B cell (primary cell): ENCODE data around the gene ALG1L2. TPM values are rescaled to one million over a fixed set of nuclear protein-coding genes. Genes with fewer than 3 reads are reported as not detected.
"Not testable (repeated sequence)": the region's sequence is repeated elsewhere in the genome, so short reads cannot be mapped to it uniquely, and the experiment has no call there.

Experiments
- ATAC-seq: fragments of 200-7000 bp; cut with Tn5 transposase; one replicate; pipeline ENCODE4 v1.10.0; 2021; ENCODE audit warnings: low read depth, mild to moderate bottlenecking, moderate number of reproducible peaks, moderate library complexity
- CTCF ChIA-PET: fragments of 350-600 bp; sonication (Branson Sonifier 250); formaldehyde crosslinking; loops from one replicate; lab custom pipeline; 2021; ENCODE audit warnings: antibody characterized with exemption, inconsistent platforms; lab: Charles Lee
- POLR2A ChIA-PET: fragments of 350-600 bp; sonication (Branson Sonifier 250); formaldehyde crosslinking; loops from one replicate; lab custom pipeline; 2021; ENCODE audit warnings: antibody characterized with exemption; lab: Charles Lee
- DNase-seq: peaks from one replicate; pipeline ENCODE4 v3.0.0; 2013
- H2AFZ ChIP-seq: 2 replicates; pipeline ENCODE4 v1.6.1; 2012; ENCODE audit warnings: mild to moderate bottlenecking, low read depth, low read length; ENCODE audit not compliant: insufficient read depth, poor library complexity, severe bottlenecking
- H3K27ac ChIP-seq, 2 donors: 1 replicate in 1 of 2; 2 replicates in 1 of 2; pipeline ENCODE4 v1.5.1; 2012 to 2013; ENCODE audit warnings: low read length in 2 of 2, mild to moderate bottlenecking in 2 of 2, moderate library complexity in 1 of 2
- H3K27me3 ChIP-seq, 4 experiments: fragments of 200-600 bp in 1 of 4; sonication (generic) in 1 of 4; replicated peaks in 1 of 4; 1 replicate in 2 of 4; 2 replicates in 2 of 4; pipeline versions ENCODE4 v1.6.1 to v1.7.0; 2013 to 2016; ENCODE audit warnings: low read length in 3 of 4, mild to moderate bottlenecking in 2 of 4, mixed read lengths in 1 of 4, moderate library complexity in 1 of 4; ENCODE audit not compliant: insufficient read depth in 4 of 4, control insufficient read depth in 3 of 4; ENCODE audit errors: control extremely low read depth in 1 of 4
- H3K36me3 ChIP-seq, 2 experiments: replicated peaks in 1 of 2; 1 replicate in 1 of 2; 2 replicates in 1 of 2; pipeline versions ENCODE4 v1.6.1 to v1.7.1; 2013; ENCODE audit warnings: low read length in 1 of 2; ENCODE audit not compliant: insufficient read depth in 2 of 2, control insufficient read depth in 1 of 2; ENCODE audit errors: control extremely low read depth in 1 of 2, extremely low read depth in 1 of 2
- H3K4me1 ChIP-seq, 2 donors: fragments of 200-600 bp in 1 of 2; sonication (generic) in 1 of 2; 1 replicate in 1 of 2; 2 replicates in 1 of 2; pipeline versions ENCODE4 v1.5.1 to v1.6.1; 2013 to 2017; ENCODE audit warnings: low read length in 2 of 2; ENCODE audit not compliant: control insufficient read depth in 2 of 2, insufficient read depth in 2 of 2
- H3K4me2 ChIP-seq: replicated peaks from 2 replicates; pipeline ENCODE3; 2012; ENCODE audit warnings: mild to moderate bottlenecking, low read depth, low read length; ENCODE audit not compliant: poor library complexity, severe bottlenecking
- H3K4me3 ChIP-seq, 5 experiments: fragments of 200-600 bp in 1 of 5; sonication (generic) in 1 of 5; 1 replicate in 3 of 5; 2 replicates in 2 of 5; pipeline versions ENCODE4 v1.5.1 to v1.7.0; 2011 to 2016; ENCODE audit warnings: low read length in 4 of 5, mild to moderate bottlenecking in 4 of 5, low read depth in 2 of 5, control low read depth in 1 of 5, moderate library complexity in 1 of 5; ENCODE audit not compliant: insufficient read depth in 1 of 5; ENCODE audit errors: control extremely low read depth in 1 of 5, extremely low read depth in 1 of 5
- H3K79me2 ChIP-seq: fragments of 200-600 bp; sonication (generic); one replicate; pipeline ENCODE4 v1.6.0; 2016; ENCODE audit warnings: low read length; ENCODE audit not compliant: control insufficient read depth, insufficient read depth
- H3K9ac ChIP-seq: fragments of 200-600 bp; sonication (generic); 2 replicates; pipeline ENCODE4 v1.6.1; 2017; ENCODE audit warnings: mild to moderate bottlenecking, low read length, moderate library complexity
- H3K9me3 ChIP-seq, 3 donors: one replicate each; pipeline versions ENCODE4 v1.6.1 to v1.7.1; 2013; ENCODE audit warnings: low read length in 2 of 3; ENCODE audit not compliant: control insufficient read depth in 2 of 3, insufficient read depth in 1 of 3; ENCODE audit errors: control extremely low read depth in 1 of 3
- H4K20me1 ChIP-seq: 2 replicates; pipeline ENCODE4 v1.6.0; 2012; ENCODE audit warnings: mild to moderate bottlenecking, low read length; ENCODE audit not compliant: insufficient read depth, control insufficient read depth, poor library complexity, severe bottlenecking
- H3K27ac Mint-ChIP-seq: one replicate; pipeline ENCODE4 v1.8.0; 2021; ENCODE audit warnings: mixed read lengths
- H3K27me3 Mint-ChIP-seq: one replicate; pipeline ENCODE4 v1.8.0; 2021; ENCODE audit warnings: mixed read lengths
- H3K4me1 Mint-ChIP-seq: one replicate; pipeline ENCODE4 v1.8.0; 2021; ENCODE audit warnings: mixed read lengths
- H3K4me3 Mint-ChIP-seq: one replicate; pipeline ENCODE4 v1.8.0; 2021; ENCODE audit warnings: mixed read lengths
- H3K9me3 Mint-ChIP-seq: one replicate; pipeline ENCODE4 v1.8.0; 2022; ENCODE audit warnings: mixed read lengths; ENCODE audit not compliant: insufficient read depth
- WGBS: methylation state at CpG from one replicate; pipeline ENCODE4 v1.1.5; 2013; ENCODE audit warnings: missing lambda C conversion rate; ENCODE audit not compliant: insufficient coverage; 5-methylcytosine and 5-hydroxymethylcytosine counted together
- intact Hi-C: fragments of 100-400 bp; cut with micrococcal nuclease; formaldehyde crosslinking; loops from one replicate; pipeline ENCODE4 v1.10.0; 2022
- polyA plus RNA-seq: library from polyadenylated mRNA; depleted of rRNA; stranded (reverse); fragments of >200 nt; gene quantifications from 2 replicates; pipeline ENCODE4 v1.2.3, GENCODE V29; 2012
- total RNA-seq, 2 donors: library from RNA; stranded (reverse); fragments of 120-200 nt in 1 of 2; gene quantifications; 1 replicate in 1 of 2; 2 replicates in 1 of 2; pipeline versions ENCODE4 v1.2.3 to v1.2.4, GENCODE V29; 2013 to 2022

The ALG1L2 gene
- total and polyA plus RNA-seq, 2 donors (not counting 1 experiment from before 2014, with no cell fraction given), result 8.8 TPM; not detected in 1

GRCh38 chr3:130122891-130123775 lies 41.5 kb downstream of the ALG1L2 start:
- 95% methylated on average over 13 of the region's 17 CpGs for WGBS
- POLR2A ChIA-PET, H3K27ac ChIP-seq, H3K4me1 ChIP-seq, DNase-seq, H3K27me3 ChIP-seq, H3K9me3 ChIP-seq, H3K4me2 ChIP-seq, H3K27me3 Mint-ChIP-seq, ATAC-seq, H3K4me3 Mint-ChIP-seq, H3K4me1 Mint-ChIP-seq, H4K20me1 ChIP-seq, H3K27ac Mint-ChIP-seq, H3K9ac ChIP-seq, CTCF ChIA-PET, H3K36me3 ChIP-seq, intact Hi-C loops, H3K9me3 Mint-ChIP-seq, H3K4me3 ChIP-seq, H3K79me2 ChIP-seq, H2AFZ ChIP-seq: not testable (repeated sequence)

DNA sequence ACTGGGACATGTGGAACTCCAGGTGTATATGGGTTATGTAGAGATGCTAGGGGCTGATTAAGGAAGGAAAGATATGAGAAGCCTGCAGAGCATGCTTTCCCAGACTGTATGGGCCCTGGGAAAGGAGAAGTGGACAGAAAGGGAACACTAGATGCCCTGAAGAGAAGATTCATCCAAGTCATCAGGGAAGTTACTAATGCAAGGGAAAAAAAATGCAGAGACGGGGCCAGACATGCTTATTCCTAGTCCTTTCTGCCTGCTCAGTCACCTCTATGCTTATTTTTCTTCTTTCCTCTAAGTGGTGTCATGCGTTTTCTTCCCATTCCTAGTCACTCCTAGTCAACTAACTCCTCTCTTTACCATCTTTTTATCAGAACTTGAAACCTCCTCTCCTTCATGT lies 43.8 kb downstream of the ALG1L2 start:
- H3K9me3 ChIP-seq, H3K4me3 ChIP-seq, DNase-seq, H3K9ac ChIP-seq, H3K4me1 ChIP-seq, H3K79me2 ChIP-seq, H3K4me3 Mint-ChIP-seq, CTCF ChIA-PET, POLR2A ChIA-PET, H3K27me3 Mint-ChIP-seq, H2AFZ ChIP-seq, H3K27ac ChIP-seq, H3K4me2 ChIP-seq, H3K36me3 ChIP-seq, ATAC-seq, intact Hi-C loops, H3K4me1 Mint-ChIP-seq, H3K27me3 ChIP-seq, H4K20me1 ChIP-seq, H3K27ac Mint-ChIP-seq, H3K9me3 Mint-ChIP-seq: not testable (repeated sequence)
- WGBS, result 94% methylated on average over 2 of the region's 2 CpGs

DNA sequence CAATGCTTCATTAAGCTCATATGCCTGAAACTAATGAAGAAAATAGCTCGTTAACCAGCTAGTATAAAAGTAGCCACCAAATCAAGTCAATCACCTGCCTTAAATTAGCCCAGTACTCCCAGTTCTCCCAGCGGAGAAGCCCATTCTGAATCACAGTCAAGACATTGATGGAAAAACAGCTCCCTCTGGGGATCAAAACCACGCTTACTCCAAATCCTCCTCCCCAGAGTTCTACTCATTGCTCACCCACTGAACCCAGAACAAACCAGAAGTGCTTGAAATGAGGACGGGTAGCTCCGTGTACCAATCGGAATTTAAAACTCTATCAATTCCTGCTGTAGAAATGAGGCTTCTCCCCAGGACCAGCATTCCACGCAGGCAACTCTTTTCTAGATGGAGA lies 54.7 kb downstream of the ALG1L2 start:
- DNase-seq, H3K4me1 ChIP-seq, H3K4me3 Mint-ChIP-seq, H3K9me3 Mint-ChIP-seq, H3K79me2 ChIP-seq, H3K27me3 Mint-ChIP-seq, H3K4me1 Mint-ChIP-seq, H3K27ac ChIP-seq, H3K36me3 ChIP-seq, H3K27me3 ChIP-seq, H4K20me1 ChIP-seq, H3K27ac Mint-ChIP-seq, H3K9me3 ChIP-seq, intact Hi-C loops, H3K9ac ChIP-seq, H2AFZ ChIP-seq, CTCF ChIA-PET, POLR2A ChIA-PET, H3K4me2 ChIP-seq, H3K4me3 ChIP-seq, ATAC-seq: not testable (repeated sequence)
- WGBS, result 100% methylated on average over 2 of the region's 7 CpGs

DNA sequence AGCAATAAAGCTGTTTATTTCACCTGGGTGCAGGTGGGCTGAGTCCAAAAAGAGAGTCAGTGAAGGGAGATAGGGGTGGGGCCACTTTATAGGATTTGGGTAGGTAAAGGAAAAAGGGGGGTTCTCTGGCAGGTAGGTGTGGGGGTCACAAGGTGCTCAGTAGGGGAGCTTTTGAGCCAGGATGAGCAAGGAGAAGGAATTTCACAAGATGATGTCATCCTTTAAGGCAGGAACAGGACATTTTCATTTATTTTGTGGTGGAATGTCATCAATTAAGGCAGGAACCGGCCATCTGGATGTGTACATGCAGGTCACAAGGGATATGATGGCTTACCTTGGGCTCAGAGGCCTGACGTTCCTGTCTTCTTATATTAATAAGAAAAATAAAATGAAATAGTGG lies 56.1 kb downstream of the ALG1L2 start:
- POLR2A ChIA-PET, intact Hi-C loops, H3K27me3 Mint-ChIP-seq, CTCF ChIA-PET, H3K4me3 Mint-ChIP-seq, H4K20me1 ChIP-seq, H3K27ac ChIP-seq, H3K4me3 ChIP-seq, H3K4me2 ChIP-seq, H3K4me1 Mint-ChIP-seq, H3K9ac ChIP-seq, H3K36me3 ChIP-seq, H3K9me3 ChIP-seq, H3K9me3 Mint-ChIP-seq, H3K27ac Mint-ChIP-seq, H3K79me2 ChIP-seq, H2AFZ ChIP-seq, H3K27me3 ChIP-seq, H3K4me1 ChIP-seq, DNase-seq, ATAC-seq: not testable (repeated sequence)
- 100% methylated on average over 1 of the region's 2 CpGs for WGBS
